T47D (cell line): Measurements from ENCODE around the gene HOXB8.

Experiments
- DNase-seq, 2 experiments: peaks; one replicate each; pipeline versions ENCODE4 v3.0.0 to v3.0.0-alpha.2; 2011 to 2012; ENCODE audit warnings: low read depth in 1 of 2, low spot score in 1 of 2
- JUND ChIP-seq: IDR thresholded peaks from 2 replicates; pipeline ENCODE4 v1.6.1; 2012; ENCODE audit warnings: low read depth
- in situ Hi-C: cut with HindIII; loops from 2 replicates; pipeline ENCODE4 v1.10.0; 2016; ENCODE audit warnings: low sequenced_read_pairs, low pct_unique_long_range_greater_than_20kb

The HOXB8 gene

GRCh38 chr17:48632579-48633265, 17.6 kb upstream of the HOXB8 start:
- in situ Hi-C loops: no loop called here
- no peak for TF ChIP-seq JUND
- DNase-seq: no peak

GRCh38 chr17:48631693-48632578, 16.8 kb upstream of the HOXB8 start:
- DNase-seq: no peak
- in situ Hi-C loops: no loop called here
- no peak for TF ChIP-seq JUND

- DNase-seq: no peak
- TF ChIP-seq JUND: no peak
- in situ Hi-C loops: no loop called here
Measured at GRCh38 chr17:48630925-48631692, 16.0 kb upstream of the HOXB8 start.

GRCh38 chr17:48630009-48630924, 15.2 kb upstream of the HOXB8 start:
- no peak for DNase-seq
- in situ Hi-C loops: no loop called here
- TF ChIP-seq JUND: no peak

GRCh38 chr17:48629411-48629759, 14.3 kb upstream of the HOXB8 start:
- no peak for TF ChIP-seq JUND
- in situ Hi-C loops: no loop called here
- no peak for DNase-seq

GRCh38 chr17:48628649-48629410, 13.7 kb upstream of the HOXB8 start:
- no peak for TF ChIP-seq JUND
- DNase-seq: no peak
- in situ Hi-C loops: no loop called here

- DNase-seq: no peak
- in situ Hi-C loops: no loop called here
- TF ChIP-seq JUND: no peak
Measured at GRCh38 chr17:48627623-48628521, 12.8 kb upstream of the HOXB8 start.

GRCh38 chr17:48627118-48627597, 12.1 kb upstream of the HOXB8 start:
- TF ChIP-seq JUND: no peak
- no peak for DNase-seq
- in situ Hi-C loops: no loop called here

- TF ChIP-seq JUND: no peak
- in situ Hi-C loops: no loop called here
- no peak for DNase-seq
Measured at GRCh38 chr17:48626245-48627117, 11.4 kb upstream of the HOXB8 start, which contains the start of gene HOXB9. Gene HOXB9 (minus strand): TSS chr17:48626358. CDS start chr17:48626269, 89 bp downstream.
